Measurements from ENCODE around the gene RASGRF1.

The RASGRF1 gene

DNA sequence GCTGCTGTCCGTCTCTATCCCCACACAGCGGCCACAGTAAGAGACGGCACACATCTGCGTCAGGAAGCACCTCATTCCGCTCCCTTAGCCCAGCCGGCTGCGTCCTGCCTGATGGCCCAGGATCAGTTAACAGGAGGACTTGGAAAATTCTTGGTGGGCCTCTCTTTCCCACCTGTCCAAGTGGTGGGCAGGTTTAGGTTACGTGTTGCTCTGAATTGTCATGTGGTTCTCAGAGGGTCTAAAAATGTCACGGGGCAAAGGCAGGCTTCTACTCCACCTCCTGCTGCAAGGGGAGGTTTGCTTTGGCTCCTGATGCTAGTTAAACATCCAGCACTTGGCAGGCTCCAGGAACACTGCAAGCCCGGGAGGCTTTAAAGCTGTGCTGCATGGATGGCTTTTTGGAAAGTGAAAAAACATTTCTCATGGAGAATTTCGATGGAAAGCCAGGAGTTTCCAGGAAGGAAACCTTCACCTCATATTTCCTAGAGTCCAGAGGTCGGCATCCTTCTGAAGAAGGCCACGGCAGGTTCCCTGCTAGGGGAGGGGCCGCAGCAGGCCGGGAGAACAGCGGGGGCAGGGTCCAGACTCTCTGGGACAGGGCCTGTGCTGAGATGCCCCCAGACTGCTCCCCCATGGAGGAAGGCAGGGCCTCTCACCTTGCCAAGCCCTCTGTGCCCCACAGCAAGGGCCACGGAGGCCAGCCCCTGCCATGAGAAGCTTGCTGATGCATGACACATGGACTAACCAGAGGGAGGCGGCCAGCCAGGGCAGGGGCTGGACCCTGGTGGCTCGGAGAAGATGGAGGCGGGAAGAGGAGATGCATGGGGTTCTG lies 156.5 kb downstream of the RASGRF1 start:
- Histone ChIP-seq H3K4me1 (ENCODE audit: low read length) (peaks cover 3% of the 10 kb centered on the region; the same call in 1 of the 2 replicates), H3K4me2 (ENCODE audit: low read depth, low read length) (no peak overlapping the region), H4K20me1 (ENCODE audit: insufficient read depth, low read length) (no peaks in the 10 kb centered on the region), H3K9me3 (replicated peaks; ENCODE audit: insufficient read depth, low read length) (no peaks in the 10 kb centered on the region), H3K4me3 (ENCODE audit: low read length) (no peak overlapping the region), H3F3A (ENCODE audit: insufficient read depth, low read length) (peaks cover 4% of the 10 kb centered on the region; the same call in 1 of the 2 replicates), H3K79me2 (ENCODE audit: low read length) (no peaks in the 10 kb centered on the region), H3K9me2 (replicated peaks; ENCODE audit: insufficient read depth, low read length) (no peaks in the 10 kb centered on the region), H3K27me3 (replicated peaks; ENCODE audit: insufficient read depth, low read length) (no peaks in the 10 kb centered on the region), H3K9ac (ENCODE audit: low read length) (no peak overlapping the region), H2AFZ (ENCODE audit: low read length) (no peak overlapping the region), H3K36me3 (replicated peaks; ENCODE audit: insufficient read depth, low read length) (no peaks in the 10 kb centered on the region), H3K27ac (ENCODE audit: low read length) (no peak overlapping the region)
- DNase-seq = no peak
- TF ChIP-seq EZH2phosphoT487 (IDR thresholded peaks at IDR 0.05; ENCODE audit: low read length) = no peak
- no peak for TF ChIP-seq EZH2 (optimal IDR thresholded peaks at IDR 0.05; ENCODE audit: low read depth, low read length)
- TF ChIP-seq CTCF (IDR thresholded peaks at IDR 0.05; ENCODE audit: low read length) = no peak

GRCh38 chr15:78933187-78933822 lies 157.3 kb downstream of the RASGRF1 start:
- Histone ChIP-seq H3K9me2 (replicated peaks; ENCODE audit: insufficient read depth, low read length) (no peaks in the 10 kb centered on the region), H3K27ac (ENCODE audit: low read length) (no peak overlapping the region), H4K20me1 (ENCODE audit: insufficient read depth, low read length) (no peaks in the 10 kb centered on the region), H3K79me2 (ENCODE audit: low read length) (no peaks in the 10 kb centered on the region), H3K27me3 (replicated peaks; ENCODE audit: insufficient read depth, low read length) (no peaks in the 10 kb centered on the region), H3K36me3 (replicated peaks; ENCODE audit: insufficient read depth, low read length) (no peaks in the 10 kb centered on the region), H3K4me1 (ENCODE audit: low read length) (no peaks in the 10 kb centered on the region), H3K9ac (ENCODE audit: low read length) (no peak overlapping the region), H2AFZ (ENCODE audit: low read length) (no peak overlapping the region), H3K9me3 (replicated peaks; ENCODE audit: insufficient read depth, low read length) (no peaks in the 10 kb centered on the region), H3F3A (ENCODE audit: insufficient read depth, low read length) (no peaks in the 10 kb centered on the region), H3K4me2 (ENCODE audit: low read depth, low read length) (no peak overlapping the region), H3K4me3 (ENCODE audit: low read length) (no peak overlapping the region)
- DNase-seq = no peak
- no peak for TF ChIP-seq EZH2 (optimal IDR thresholded peaks at IDR 0.05; ENCODE audit: low read depth, low read length)
- no peak for TF ChIP-seq EZH2phosphoT487 (IDR thresholded peaks at IDR 0.05; ENCODE audit: low read length)

- Histone ChIP-seq H3K9me3 (replicated peaks; ENCODE audit: insufficient read depth, low read length) (no peaks in the 10 kb centered on the region), H3K79me2 (ENCODE audit: low read length) (no peaks in the 10 kb centered on the region), H3K9me2 (replicated peaks; ENCODE audit: insufficient read depth, low read length) (no peaks in the 10 kb centered on the region), H3K9ac (ENCODE audit: low read length) (no peak overlapping the region), H2AFZ (ENCODE audit: low read length) (no peak overlapping the region), H3K36me3 (replicated peaks; ENCODE audit: insufficient read depth, low read length) (no peaks in the 10 kb centered on the region), H3K4me1 (ENCODE audit: low read length) (no peaks in the 10 kb centered on the region), H4K20me1 (ENCODE audit: insufficient read depth, low read length) (no peaks in the 10 kb centered on the region), H3F3A (ENCODE audit: insufficient read depth, low read length) (no peaks in the 10 kb centered on the region), H3K4me2 (ENCODE audit: low read depth, low read length) (no peak overlapping the region), H3K27me3 (replicated peaks; ENCODE audit: insufficient read depth, low read length) (no peaks in the 10 kb centered on the region), H3K4me3 (ENCODE audit: low read length) (no peak overlapping the region), H3K27ac (ENCODE audit: low read length) (no peak overlapping the region)
- TF ChIP-seq EZH2phosphoT487 (IDR thresholded peaks at IDR 0.05; ENCODE audit: low read length) (no peak), CTCF (IDR thresholded peaks at IDR 0.05; ENCODE audit: low read length) (no peak), EZH2 (optimal IDR thresholded peaks at IDR 0.05; ENCODE audit: low read depth, low read length) (no peak)
- no peak for DNase-seq
These were observed 158.2 kb downstream of the RASGRF1 start for GRCh38 chr15:78932258-78932808.

Measured in MM.1S (cell line).